ENCODE results near the gene B3GALT5.

The B3GALT5 gene

DNA sequence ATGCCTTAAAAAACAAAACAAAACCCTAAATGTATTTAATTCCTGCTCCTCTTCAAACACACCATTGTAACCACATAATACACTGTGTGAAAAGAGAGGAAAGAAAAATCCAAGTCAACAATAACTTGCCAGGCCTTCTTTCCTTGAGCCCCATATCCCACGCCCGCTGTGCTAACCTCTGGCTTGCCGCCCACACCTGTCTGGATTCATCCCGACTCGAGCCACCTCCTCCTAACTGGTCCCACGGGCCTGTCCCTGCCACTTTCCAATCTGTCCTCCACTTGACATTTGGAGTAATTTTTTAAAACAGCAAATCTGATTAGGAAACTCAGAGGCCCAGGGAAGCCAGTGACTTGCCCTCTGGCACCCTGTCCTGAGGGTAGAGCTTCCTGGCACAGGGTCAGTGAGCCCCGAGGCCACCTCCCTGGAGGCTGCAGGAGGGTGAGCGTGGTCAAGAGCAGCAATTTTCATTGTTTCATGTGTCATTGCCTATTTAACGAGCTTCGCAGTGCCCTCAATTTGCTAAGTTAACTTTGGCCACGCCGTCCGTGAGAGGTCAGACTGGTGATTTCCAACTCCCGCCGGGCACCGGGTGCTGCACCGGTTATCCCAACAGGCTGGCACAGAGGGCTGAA is 54.1 kb downstream of the B3GALT5 start:
- Histone ChIP-seq H3K36me3 (ENCODE audit: insufficient read depth, low read length) (no peaks in the 10 kb centered on the region), H3K27me3 (ENCODE audit: insufficient read depth, low read length) (no peaks in the 10 kb centered on the region), H3K4me3 (ENCODE audit: low read depth, low read length) (no peak overlapping the region), H3K4me1 (ENCODE audit: control insufficient read depth, insufficient read depth, low read length, unreplicated experiment) (no peaks in the 10 kb centered on the region), H2AFZ (ENCODE audit: low read length, unreplicated experiment) (no peak overlapping the region), H3K79me2 (ENCODE audit: control insufficient read depth, insufficient read depth, low read length, unreplicated experiment) (no peaks in the 10 kb centered on the region), H3K27ac (ENCODE audit: low read depth, low read length) (no peak overlapping the region)

DNA sequence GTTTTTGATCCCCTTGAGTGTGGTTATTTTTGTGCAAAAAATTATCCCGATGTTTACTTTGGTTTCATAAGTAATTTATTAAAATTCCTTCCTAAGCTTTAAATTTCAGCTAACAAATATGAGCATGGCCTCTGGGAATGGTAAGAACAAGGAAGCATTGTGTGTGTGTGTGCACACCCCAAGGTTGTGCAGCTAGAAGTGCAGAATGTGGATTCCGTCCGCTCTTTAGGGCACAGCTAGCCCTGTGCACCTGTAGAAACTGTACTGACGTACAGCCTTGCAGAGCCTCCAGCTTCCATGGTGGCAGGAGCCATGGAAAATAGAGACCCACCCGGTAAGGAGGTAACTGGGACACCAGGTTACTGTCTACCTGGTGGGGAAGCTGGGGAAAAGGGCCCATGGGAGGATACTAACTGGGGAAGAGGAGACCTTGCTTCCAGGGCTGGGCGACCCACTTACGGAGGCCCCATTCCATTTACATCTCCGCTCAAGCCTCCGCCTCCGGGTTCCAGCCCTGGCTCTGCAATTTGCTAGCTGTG is 54.7 kb downstream of the B3GALT5 start:
- no peaks in the 10 kb centered on the region for H3K27me3 ChIP-seq (ENCODE audit: insufficient read depth, low read length)
- H3K36me3 ChIP-seq (ENCODE audit: insufficient read depth, low read length), result no peaks in the 10 kb centered on the region
- no peaks in the 10 kb centered on the region for H3K79me2 ChIP-seq (ENCODE audit: control insufficient read depth, insufficient read depth, low read length, unreplicated experiment)
- no peak overlapping the region for H3K27ac ChIP-seq (ENCODE audit: low read depth, low read length)
- no peak overlapping the region for H3K4me3 ChIP-seq (ENCODE audit: low read depth, low read length)
- no peak overlapping the region for H2AFZ ChIP-seq (ENCODE audit: low read length, unreplicated experiment)
- H3K4me1 ChIP-seq (ENCODE audit: control insufficient read depth, insufficient read depth, low read length, unreplicated experiment), result no peaks in the 10 kb centered on the region

DNA sequence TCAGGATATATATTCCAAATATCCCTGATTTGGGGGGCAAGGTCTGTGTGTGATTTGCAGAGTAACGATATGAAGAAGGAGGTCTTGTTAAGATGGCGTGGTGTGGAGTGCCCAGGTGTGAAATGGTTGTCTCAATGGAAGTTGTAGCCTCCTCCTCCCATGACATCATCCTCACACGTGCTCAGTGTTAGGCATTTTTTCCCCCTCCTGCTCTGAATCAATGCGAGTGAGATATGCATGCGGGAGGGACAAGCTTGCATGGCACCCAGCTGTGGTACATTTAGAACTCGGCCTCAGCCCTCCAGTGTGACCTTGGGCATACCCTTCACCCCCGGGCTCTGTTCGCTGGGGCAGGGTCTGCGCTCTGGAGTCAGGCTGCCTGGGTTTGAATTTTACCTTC is 55.6 kb downstream of the B3GALT5 start:
- Histone ChIP-seq H3K79me2 (ENCODE audit: control insufficient read depth, insufficient read depth, low read length, unreplicated experiment) (no peaks in the 10 kb centered on the region), H3K4me3 (ENCODE audit: low read depth, low read length) (no peak overlapping the region), H3K36me3 (ENCODE audit: insufficient read depth, low read length) (no peaks in the 10 kb centered on the region), H3K4me1 (ENCODE audit: control insufficient read depth, insufficient read depth, low read length, unreplicated experiment) (no peaks in the 10 kb centered on the region), H2AFZ (ENCODE audit: low read length, unreplicated experiment) (no peak overlapping the region), H3K27ac (ENCODE audit: low read depth, low read length) (no peak overlapping the region), H3K27me3 (ENCODE audit: insufficient read depth, low read length) (no peaks in the 10 kb centered on the region)

DNA sequence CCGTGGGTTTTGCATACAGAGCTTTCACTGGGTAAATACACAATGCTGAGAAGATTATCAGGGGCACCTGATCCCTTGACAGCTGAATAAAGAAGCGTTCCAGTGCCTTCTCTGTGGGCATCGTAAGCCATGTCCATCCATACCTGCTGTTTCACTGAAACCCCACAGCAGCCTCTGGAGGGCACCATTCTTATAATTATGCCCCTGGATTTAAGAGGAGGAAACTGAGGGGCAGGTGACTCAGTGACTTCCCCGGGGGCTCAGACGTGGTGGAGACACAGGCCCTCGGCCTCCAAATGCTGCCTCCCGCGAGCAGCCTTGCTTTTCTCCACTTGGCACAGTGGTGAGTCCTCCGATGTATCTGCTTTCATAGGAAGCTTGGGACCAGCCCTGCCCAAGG is 56.7 kb downstream of the B3GALT5 start:
- no peak overlapping the region for H2AFZ ChIP-seq (ENCODE audit: low read length, unreplicated experiment)
- no peaks in the 10 kb centered on the region for H3K79me2 ChIP-seq (ENCODE audit: control insufficient read depth, insufficient read depth, low read length, unreplicated experiment)
- H3K27me3 ChIP-seq (ENCODE audit: insufficient read depth, low read length), result no peaks in the 10 kb centered on the region
- no peak overlapping the region for H3K27ac ChIP-seq (ENCODE audit: low read depth, low read length)
- no peaks in the 10 kb centered on the region for H3K36me3 ChIP-seq (ENCODE audit: insufficient read depth, low read length)
- H3K4me3 ChIP-seq (ENCODE audit: low read depth, low read length), result no peak overlapping the region
- no peaks in the 10 kb centered on the region for H3K4me1 ChIP-seq (ENCODE audit: control insufficient read depth, insufficient read depth, low read length, unreplicated experiment)

DNA sequence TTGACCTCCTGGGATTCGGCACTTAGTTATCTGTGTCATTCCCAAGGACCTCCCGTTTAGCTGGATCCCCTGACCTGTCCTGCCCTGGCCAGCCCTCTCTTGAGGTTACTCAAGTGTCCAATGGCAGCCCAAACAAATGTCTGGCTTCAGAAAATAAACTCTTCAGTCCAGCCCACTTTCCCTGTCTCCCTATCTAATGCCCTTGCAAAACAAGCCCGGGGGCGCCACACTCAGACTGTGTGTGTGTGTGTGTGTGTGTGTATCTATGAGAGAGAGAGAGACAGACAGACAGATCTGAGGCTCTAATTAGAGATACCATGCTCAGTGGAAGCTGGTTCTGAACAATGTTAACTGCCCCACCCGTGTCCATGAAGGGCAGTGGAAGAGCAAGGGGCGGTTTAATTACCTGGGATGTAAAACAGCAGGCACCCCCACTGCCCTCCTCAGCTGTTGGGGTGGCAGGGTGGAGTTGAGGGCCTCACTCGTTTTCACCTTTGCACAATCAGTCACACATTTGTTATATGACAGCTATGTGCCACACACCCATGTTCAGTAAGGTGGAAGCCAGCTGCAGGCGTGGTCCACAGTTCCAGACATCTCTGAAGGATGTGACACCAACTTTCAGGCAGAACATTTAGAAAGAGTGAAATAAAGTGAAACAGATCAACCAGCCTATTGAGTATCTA is 57.4 kb downstream of the B3GALT5 start:
- Histone ChIP-seq H3K27ac (ENCODE audit: low read depth, low read length) (no peak overlapping the region), H3K27me3 (ENCODE audit: insufficient read depth, low read length) (no peaks in the 10 kb centered on the region), H3K4me3 (ENCODE audit: low read depth, low read length) (no peak overlapping the region), H3K36me3 (ENCODE audit: insufficient read depth, low read length) (no peaks in the 10 kb centered on the region), H3K79me2 (ENCODE audit: control insufficient read depth, insufficient read depth, low read length, unreplicated experiment) (no peaks in the 10 kb centered on the region), H3K4me1 (ENCODE audit: control insufficient read depth, insufficient read depth, low read length, unreplicated experiment) (no peaks in the 10 kb centered on the region), H2AFZ (ENCODE audit: low read length, unreplicated experiment) (no peak overlapping the region)

DNA sequence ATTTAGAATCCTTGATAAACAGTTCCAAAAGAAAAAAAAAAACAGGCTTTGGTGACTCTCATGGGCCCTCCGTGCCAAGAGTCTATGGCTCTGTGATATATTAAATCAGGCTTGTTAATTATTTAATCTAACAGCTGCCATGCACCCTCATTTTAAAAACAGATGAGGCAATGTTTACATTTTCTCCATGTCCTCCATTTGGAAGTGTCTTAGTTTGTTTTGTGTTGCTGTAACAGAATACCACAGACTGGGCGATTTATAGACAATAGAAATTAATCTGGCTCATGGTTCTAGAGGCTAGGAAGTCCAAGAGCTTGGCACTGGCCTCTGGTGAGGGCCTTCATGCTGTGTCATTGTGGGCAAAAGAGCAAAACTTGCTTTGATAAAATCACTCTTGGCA is 58.0 kb downstream of the B3GALT5 start:
- H3K4me1 ChIP-seq (ENCODE audit: control insufficient read depth, insufficient read depth, low read length, unreplicated experiment), result no peaks in the 10 kb centered on the region
- H3K4me3 ChIP-seq (ENCODE audit: low read depth, low read length), result no peak overlapping the region
- no peaks in the 10 kb centered on the region for H3K36me3 ChIP-seq (ENCODE audit: insufficient read depth, low read length)
- no peak overlapping the region for H3K27ac ChIP-seq (ENCODE audit: low read depth, low read length)
- no peak overlapping the region for H2AFZ ChIP-seq (ENCODE audit: low read length, unreplicated experiment)
- no peaks in the 10 kb centered on the region for H3K79me2 ChIP-seq (ENCODE audit: control insufficient read depth, insufficient read depth, low read length, unreplicated experiment)
- no peaks in the 10 kb centered on the region for H3K27me3 ChIP-seq (ENCODE audit: insufficient read depth, low read length)

DNA sequence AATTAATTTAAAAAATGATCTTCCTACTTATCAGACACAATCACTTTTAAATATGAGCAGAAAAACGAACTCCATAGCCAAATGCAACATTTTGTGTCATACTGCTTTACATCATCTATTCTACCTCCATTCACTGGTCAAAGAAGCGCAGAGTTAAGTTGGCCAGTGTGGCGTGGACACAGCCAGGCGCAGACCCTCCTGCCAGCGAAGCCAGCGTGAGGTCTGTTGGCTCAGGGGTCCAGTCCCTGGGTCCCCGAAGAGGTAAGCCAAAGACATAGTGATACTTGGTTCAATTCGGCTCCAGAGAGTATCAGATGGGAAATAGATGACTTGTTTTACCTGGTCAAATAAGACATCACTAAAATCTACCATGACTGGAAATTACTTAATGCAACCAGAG is 59.2 kb downstream of the B3GALT5 start:
- Histone ChIP-seq H3K27me3 (ENCODE audit: insufficient read depth, low read length) (no peaks in the 10 kb centered on the region), H3K79me2 (ENCODE audit: control insufficient read depth, insufficient read depth, low read length, unreplicated experiment) (no peaks in the 10 kb centered on the region), H3K27ac (ENCODE audit: low read depth, low read length) (no peak overlapping the region), H2AFZ (ENCODE audit: low read length, unreplicated experiment) (no peak overlapping the region), H3K4me3 (ENCODE audit: low read depth, low read length) (no peak overlapping the region), H3K4me1 (ENCODE audit: control insufficient read depth, insufficient read depth, low read length, unreplicated experiment) (no peaks in the 10 kb centered on the region), H3K36me3 (ENCODE audit: insufficient read depth, low read length) (no peaks in the 10 kb centered on the region)

DNA sequence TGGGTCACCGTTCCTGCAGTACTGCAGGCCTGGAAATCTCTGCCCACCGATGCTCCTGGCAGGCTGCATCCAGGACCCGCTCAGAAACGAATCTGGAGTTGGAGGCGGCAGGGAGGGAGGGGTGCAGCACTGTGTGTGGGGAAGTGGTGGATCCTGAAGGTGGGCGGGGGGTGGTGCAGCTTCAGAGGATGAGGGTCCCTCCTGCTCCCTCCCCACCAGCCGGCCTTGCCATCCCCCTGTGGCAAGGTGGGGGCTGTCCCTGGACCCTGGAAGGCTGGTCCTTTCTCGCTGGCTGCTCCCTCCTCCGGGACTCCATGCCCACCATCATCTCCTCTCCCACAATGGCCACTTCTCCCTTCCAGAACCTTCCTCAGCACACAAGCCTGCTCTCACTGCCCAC is 60.4 kb downstream of the B3GALT5 start:
- no peak overlapping the region for H2AFZ ChIP-seq (ENCODE audit: low read length, unreplicated experiment)
- no peak overlapping the region for H3K4me3 ChIP-seq (ENCODE audit: low read depth, low read length)
- no peaks in the 10 kb centered on the region for H3K4me1 ChIP-seq (ENCODE audit: control insufficient read depth, insufficient read depth, low read length, unreplicated experiment)
- no peaks in the 10 kb centered on the region for H3K27me3 ChIP-seq (ENCODE audit: insufficient read depth, low read length)
- no peak overlapping the region for H3K27ac ChIP-seq (ENCODE audit: low read depth, low read length)
- no peaks in the 10 kb centered on the region for H3K36me3 ChIP-seq (ENCODE audit: insufficient read depth, low read length)
- no peaks in the 10 kb centered on the region for H3K79me2 ChIP-seq (ENCODE audit: control insufficient read depth, insufficient read depth, low read length, unreplicated experiment)

DNA sequence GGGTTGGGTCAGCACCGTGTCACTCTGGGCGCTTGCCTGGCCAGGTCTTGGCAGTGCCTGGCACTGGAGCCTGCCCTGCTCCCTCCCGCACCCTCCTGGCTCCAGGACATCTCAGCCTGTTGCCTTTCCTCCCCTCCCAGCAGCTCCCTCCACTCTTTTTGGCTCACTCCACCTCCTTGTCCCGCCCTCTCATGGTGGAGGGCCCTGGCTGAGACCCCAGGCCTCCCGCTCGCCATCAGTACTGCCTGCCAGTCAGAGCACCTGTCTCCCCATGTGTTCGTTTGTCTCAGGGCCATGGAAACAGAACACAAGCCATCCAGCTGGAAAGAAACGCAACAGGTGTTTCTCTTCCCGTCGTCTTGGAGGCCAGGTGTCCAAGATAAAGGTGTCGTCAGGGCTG is 61.0 kb downstream of the B3GALT5 start:
- H2AFZ ChIP-seq (ENCODE audit: low read length, unreplicated experiment), result no peak overlapping the region
- no peaks in the 10 kb centered on the region for H3K36me3 ChIP-seq (ENCODE audit: insufficient read depth, low read length)
- no peak overlapping the region for H3K27ac ChIP-seq (ENCODE audit: low read depth, low read length)
- H3K4me3 ChIP-seq (ENCODE audit: low read depth, low read length), result no peak overlapping the region
- no peaks in the 10 kb centered on the region for H3K4me1 ChIP-seq (ENCODE audit: control insufficient read depth, insufficient read depth, low read length, unreplicated experiment)
- no peaks in the 10 kb centered on the region for H3K27me3 ChIP-seq (ENCODE audit: insufficient read depth, low read length)
- no peaks in the 10 kb centered on the region for H3K79me2 ChIP-seq (ENCODE audit: control insufficient read depth, insufficient read depth, low read length, unreplicated experiment)

DNA sequence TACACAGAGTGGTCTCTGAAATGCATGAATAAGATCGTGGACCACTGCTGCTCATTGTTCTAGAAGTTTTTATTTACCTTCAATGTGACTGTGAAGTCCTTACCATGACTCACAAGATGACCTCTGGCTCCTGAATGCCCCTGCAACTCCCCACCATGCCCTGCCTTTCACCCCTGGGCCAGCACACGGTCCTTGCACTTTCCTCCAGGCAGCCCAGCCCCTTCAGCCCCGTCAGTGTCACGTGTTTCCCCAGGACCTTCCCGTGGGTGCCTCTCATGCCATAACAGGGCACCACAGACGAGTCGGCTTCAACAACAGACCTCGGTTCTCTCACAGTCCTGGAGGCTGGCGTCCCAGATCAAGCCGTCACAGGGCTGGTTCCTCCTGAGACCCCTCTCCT is 62.1 kb downstream of the B3GALT5 start:
- Histone ChIP-seq H2AFZ (ENCODE audit: low read length, unreplicated experiment) (no peak overlapping the region), H3K4me3 (ENCODE audit: low read depth, low read length) (no peak overlapping the region), H3K4me1 (ENCODE audit: control insufficient read depth, insufficient read depth, low read length, unreplicated experiment) (no peaks in the 10 kb centered on the region), H3K27me3 (ENCODE audit: insufficient read depth, low read length) (no peaks in the 10 kb centered on the region), H3K27ac (ENCODE audit: low read depth, low read length) (no peak overlapping the region), H3K79me2 (ENCODE audit: control insufficient read depth, insufficient read depth, low read length, unreplicated experiment) (no peaks in the 10 kb centered on the region), H3K36me3 (ENCODE audit: insufficient read depth, low read length) (no peaks in the 10 kb centered on the region)

DNA sequence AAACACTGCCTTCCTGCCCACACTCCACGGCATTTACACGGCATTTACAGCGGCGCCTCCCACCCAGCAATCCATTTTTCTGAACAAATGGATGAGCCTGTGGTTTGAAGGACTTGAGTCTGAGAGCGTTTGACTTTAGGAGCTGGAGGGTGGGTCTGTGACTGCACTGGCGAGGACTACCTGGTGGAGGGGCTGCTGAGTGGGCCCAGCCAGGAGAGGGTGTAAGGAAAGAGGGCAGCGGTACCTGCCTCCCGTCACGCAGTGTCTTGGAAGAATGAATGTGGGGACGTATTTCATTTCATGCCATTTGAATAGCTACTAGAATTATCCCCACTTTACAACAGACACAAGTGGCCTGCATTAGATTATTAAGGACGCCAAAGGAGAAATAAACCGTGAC is 62.9 kb downstream of the B3GALT5 start:
- no peak overlapping the region for H2AFZ ChIP-seq (ENCODE audit: low read length, unreplicated experiment)
- H3K4me1 ChIP-seq (ENCODE audit: control insufficient read depth, insufficient read depth, low read length, unreplicated experiment), result no peaks in the 10 kb centered on the region
- no peaks in the 10 kb centered on the region for H3K79me2 ChIP-seq (ENCODE audit: control insufficient read depth, insufficient read depth, low read length, unreplicated experiment)
- H3K4me3 ChIP-seq (ENCODE audit: low read depth, low read length), result no peak overlapping the region
- no peak overlapping the region for H3K27ac ChIP-seq (ENCODE audit: low read depth, low read length)
- H3K36me3 ChIP-seq (ENCODE audit: insufficient read depth, low read length), result no peaks in the 10 kb centered on the region
- H3K27me3 ChIP-seq (ENCODE audit: insufficient read depth, low read length), result no peaks in the 10 kb centered on the region
